GM12892 (cell line): ENCODE results near the gene PSMB4.

Experiments
- POLR2A ChIP-seq: IDR thresholded peaks from 2 replicates; pipeline ENCODE4 v1.6.1; 2011; ENCODE audit warnings: low read depth, low read length, control low read depth
- POLR2AphosphoS5 ChIP-seq: IDR thresholded peaks from 2 replicates; pipeline ENCODE4 v1.6.1; 2011; ENCODE audit warnings: low read depth, low read length, control low read depth
- TAF1 ChIP-seq: IDR thresholded peaks from 2 replicates; pipeline ENCODE4 v1.6.1; 2011; ENCODE audit warnings: low read depth, mild to moderate bottlenecking, control low read depth, low read length, borderline replicate concordance

GRCh38 chr1:151370211-151370911 is 29.0 kb upstream of the PSMB4 start:
- TF ChIP-seq POLR2AphosphoS5 (no peak), POLR2A (no peak), TAF1 (no peak)
